GM12874 (cell line): ENCODE data around the gene TMCC1.

ENCODE experiments used
- TF ChIP-seq, protein P1 (sequence below): IDR thresholded peaks from 2 replicates; pipeline ENCODE4 v1.5.1; 2011; ENCODE audit warnings: low read depth, mild to moderate bottlenecking, control low read depth, low read length, moderate library complexity; ENCODE audit not compliant: insufficient read depth

Gene TMCC1

DNA sequence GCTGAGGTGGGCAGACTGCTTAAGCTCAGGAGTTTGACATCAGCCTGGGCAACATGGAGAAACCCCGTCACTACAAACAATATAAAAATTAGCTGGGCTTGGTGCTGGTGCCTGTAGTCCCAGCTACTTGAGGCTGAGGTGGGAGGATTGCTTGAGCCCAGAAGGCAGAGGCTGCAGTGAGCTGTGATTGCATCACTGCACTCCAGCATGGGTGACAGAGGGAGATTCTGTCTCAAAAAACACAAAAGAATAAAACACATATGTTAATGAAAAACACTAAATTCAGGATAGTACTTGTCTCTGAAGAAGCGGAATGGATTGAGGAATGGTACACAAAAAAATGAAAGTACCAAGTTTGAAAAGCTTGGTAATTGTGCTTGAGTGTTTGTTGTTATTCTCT lies 159.1 kb downstream of the TMCC1 start:
- TF ChIP-seq, protein P1, sequence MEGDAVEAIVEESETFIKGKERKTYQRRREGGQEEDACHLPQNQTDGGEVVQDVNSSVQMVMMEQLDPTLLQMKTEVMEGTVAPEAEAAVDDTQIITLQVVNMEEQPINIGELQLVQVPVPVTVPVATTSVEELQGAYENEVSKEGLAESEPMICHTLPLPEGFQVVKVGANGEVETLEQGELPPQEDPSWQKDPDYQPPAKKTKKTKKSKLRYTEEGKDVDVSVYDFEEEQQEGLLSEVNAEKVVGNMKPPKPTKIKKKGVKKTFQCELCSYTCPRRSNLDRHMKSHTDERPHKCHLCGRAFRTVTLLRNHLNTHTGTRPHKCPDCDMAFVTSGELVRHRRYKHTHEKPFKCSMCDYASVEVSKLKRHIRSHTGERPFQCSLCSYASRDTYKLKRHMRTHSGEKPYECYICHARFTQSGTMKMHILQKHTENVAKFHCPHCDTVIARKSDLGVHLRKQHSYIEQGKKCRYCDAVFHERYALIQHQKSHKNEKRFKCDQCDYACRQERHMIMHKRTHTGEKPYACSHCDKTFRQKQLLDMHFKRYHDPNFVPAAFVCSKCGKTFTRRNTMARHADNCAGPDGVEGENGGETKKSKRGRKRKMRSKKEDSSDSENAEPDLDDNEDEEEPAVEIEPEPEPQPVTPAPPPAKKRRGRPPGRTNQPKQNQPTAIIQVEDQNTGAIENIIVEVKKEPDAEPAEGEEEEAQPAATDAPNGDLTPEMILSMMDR, result no peak

DNA sequence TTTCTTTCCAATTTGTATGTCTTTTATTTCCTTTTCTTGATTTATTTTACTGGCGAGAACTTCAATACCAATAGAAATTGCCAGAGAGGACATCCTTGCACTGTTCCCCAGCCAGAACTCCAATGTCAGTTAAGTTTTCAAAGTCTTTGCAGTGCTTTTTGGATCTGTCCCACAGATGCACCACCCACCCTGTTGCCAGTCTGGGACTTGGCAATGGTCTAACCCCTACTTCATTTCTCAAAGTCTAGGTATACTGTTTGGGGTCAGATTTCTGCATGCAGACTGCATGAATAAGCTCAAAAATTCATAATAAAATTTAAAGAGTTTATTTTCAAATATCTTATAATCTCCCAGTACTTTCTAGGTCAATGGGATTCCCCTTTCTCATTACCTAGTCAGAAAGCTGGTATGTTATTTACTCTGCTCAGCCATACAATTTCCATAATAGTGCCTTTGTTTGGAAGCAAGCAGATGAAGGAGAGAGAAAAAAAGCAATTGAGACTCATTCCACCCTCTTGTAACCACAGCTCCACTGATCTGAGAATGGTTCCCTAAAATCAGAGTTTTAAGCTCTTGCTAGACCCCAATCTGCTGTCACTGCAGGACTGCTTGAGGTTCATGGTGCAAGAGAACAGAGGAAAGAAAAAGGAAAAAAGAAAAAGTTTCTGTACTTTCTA lies 161.2 kb downstream of the TMCC1 start:
- TF ChIP-seq, protein P1, result no peak

DNA sequence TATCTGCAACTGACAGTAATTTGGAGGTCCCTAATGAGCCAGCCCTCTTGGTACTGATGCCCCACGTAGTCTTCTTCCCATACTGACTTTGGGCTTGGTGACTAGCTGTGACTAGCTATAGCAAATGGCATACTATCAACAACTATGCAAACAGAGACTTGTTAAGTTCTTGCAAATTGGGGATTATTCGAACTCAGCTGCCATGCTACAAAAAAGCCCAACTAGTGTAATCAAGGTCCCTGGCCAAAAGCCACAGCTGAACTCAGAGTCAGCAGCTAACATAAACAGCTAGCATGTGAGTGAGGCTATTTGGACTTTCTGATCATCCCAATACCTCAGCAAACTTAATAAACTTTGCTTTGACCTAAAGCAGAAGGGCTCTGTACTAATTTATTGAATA lies 165.8 kb downstream of the TMCC1 start:
- TF ChIP-seq, protein P1, result no peak

DNA sequence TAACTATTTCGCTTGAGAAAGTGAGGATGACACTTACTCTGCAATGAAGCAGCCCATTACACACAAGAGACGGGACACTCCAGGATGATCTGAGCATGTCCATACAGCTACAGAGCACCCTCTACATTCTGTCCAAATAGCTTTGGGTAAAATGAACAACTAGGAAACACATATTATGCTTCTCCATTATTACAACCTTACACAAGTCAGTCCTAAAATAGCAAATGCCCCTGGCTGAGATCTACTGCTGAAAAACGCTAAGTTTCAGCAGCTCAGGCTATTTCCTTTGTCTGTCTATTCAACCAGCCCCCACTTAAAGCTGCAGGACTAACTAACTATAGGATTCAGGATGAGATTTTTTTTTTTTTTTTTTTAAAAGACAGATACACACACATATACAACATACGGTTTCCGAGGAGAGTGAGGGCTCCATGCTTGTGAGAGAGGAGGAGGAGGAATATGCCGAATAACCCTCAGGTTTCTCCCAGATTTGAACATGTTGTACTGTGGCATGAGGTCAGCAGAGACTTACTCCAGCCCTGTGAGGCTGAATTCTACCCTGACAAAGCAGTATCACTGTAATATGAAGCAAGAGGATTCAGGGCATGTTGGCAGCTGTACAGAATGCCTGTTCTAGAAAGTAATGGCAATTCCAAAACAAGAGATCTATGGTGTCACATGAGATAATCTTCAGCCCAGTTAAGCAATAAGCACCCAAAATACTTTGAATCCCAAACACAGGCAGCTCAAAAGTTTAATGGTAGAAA lies 169.8 kb downstream of the TMCC1 start:
- TF ChIP-seq, protein P1, result no peak

DNA sequence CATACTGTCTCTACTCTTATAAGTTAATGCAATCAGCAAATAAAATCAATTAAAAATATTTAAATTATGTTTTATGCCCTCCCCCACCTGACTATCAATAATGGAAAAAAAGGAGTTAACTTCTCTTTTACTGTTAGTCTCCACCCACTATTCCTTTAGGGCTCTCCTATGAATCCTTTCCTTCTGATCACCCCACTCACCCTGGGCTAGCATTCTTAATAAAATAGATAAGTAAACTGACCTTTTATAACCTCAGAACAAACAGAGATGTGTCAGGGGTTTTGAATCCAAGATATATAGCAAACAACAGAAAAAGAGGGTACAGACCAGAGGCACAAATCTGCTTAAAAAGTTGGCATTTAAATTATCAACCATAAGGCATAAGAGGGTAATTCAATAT lies 171.0 kb downstream of the TMCC1 start:
- TF ChIP-seq, protein P1, result no peak

DNA sequence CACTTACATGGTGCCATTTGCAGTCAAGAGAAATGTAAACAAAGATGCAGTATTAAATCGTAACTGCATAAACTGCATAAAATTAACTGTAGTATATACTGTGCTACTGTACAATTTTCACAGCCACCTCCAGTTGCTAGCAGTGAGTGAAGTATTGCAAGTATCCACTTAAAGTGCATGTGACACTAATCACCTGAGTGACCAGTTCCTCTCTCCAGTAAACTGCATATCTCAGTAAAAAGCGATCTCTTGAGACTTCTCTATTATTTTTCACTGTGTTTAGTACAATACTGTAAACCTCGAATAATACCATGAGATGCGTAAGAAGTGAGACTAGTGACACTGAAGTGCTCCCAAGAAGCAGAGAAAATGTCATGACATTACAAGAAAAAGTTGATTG lies 175.3 kb downstream of the TMCC1 start:
- TF ChIP-seq, protein P1, result no peak

DNA sequence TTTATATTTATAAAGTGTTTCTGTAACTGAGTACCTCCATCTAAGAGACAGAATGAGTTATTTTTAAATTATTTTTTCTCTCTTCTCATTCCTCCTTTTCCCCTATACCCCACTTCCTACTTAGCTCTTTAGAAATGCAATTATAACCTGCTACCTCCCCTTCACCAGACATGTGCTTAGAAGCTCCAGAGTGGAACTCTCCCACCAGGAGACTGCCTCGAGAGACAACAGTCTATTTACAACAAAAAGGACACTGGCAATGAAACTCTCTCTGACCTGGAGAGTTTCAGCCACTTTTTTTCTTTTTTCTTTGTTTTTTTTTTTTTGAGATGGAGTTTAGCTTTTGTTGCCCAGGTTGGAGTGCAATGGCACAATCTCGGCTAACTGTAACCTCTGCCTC lies 177.7 kb downstream of the TMCC1 start:
- TF ChIP-seq, protein P1, result no peak
